ENCODE results near the gene ITPA.

The ITPA gene

DNA sequence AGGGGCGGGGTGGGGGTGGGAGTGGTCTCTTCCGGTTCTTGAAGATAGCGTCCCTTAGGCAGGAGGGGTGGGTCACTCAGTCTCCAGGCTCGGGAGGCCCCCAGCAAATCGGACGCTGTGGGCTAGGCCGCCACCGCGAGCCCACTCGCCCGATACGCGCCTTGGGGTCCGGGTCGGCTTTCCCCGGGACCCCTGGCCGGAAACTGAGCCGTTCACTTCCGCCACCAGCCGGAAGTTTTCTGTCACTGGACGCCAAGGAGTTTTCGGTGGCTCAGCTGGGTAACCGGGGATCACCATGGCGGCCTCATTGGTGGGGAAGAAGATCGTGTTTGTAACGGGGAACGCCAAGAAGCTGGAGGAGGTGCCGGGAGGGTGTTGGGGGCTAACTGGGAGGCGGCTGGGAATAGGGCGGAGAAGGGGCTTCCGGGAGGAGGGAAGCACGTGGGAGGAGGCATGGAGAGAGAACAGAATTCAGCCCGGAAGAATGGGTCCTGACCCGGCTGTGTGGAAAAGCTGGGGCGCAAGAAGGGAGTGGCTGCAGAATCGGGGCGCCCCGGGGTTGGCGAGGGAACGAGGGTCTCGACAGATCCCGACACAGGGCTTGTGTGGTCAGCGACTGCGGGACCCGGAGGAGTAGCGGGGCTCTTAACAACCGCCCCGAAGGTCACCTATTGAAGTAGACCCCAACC, at the start of gene ITPA:
Gene ITPA (plus strand): TSS at position 242 of the 689 bp plus-strand sequence. CDS start 54 bp downstream, at position 296.
- DNase-seq = peak; percentile 23 to 51 (median 38)

DNA sequence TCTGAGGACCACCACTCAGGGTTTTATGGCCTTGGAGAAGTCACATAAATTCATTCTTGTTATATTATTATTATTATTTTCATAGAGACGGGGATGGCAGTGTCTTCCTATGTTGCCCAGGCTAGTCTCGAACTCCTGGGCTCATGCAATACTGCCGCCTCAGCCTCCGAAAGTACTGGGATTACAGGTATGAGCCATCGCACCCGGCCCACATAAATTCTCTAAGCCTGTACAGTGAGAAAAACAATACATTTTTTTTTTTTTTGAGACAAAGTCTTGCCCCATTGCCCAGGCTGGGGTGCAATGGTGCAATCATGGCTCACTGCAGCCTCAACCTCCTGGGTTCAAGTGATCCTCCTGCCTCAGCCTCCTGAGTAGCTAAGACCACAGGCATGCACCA, 48.9 kb upstream of the ITPA start:
- DNase-seq = no peak

DNA sequence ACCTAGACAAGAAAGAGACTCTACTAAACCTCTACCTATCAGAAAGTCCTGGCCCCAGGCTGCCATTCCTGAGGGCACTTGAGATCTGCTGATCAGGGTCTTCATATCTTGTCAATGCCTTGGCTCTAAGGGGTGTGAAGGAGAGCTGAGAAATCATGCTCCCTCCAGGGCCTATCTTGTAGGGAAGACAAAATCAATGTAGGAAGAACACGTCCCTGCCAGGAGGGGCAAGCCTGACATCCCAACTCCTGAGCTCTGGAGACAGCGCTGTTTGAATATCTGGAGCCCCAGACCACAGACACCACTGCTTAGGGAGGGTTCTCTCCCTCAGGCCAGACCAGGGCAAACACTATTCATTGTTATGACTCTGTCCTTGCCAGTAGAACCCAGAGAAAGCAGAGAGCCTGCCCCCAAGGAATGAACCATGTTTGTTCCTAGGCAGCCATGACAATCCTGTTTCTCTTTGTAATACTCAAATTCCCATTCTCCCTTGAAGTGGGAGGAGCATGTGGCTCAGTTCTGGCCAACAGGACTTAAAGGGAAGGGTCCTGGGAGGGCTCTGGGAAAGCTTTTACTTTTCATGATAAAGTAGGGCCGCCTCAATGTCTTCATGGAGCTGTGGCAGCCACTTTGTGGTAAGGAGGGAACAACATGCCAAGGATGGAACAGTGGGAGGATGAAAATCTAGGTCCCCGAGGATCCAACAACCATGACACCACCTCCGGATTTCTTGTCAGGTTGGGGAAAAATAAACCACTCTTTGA, 47.8 kb upstream of the ITPA start:
- no peak for DNase-seq

DNA sequence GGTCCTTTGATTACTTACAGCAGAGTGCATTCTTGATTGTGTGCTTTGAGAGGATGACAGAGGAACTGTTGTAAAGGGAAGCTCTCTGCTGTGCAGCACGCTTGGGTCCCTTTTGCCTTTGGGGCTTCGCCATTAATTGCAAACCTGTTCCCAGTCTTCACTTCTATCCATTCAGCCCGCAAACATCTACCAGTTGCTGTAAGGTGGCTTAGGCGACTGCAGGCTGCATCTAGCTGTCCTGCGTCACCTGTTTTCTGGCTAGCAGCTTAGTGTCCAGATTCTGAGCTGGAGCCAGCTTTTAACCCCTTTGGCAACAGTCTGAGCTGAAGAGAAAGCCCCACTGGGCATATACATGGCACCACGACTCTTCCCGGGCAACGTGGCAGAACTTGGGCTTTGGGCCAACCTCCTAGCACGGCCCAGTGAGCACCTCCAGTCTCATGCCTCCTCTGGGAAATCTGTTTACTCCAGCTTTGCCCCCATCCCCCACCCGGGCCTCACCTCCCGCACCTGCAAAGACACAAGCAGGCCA, 47.2 kb upstream of the ITPA start:
- no peak for DNase-seq

DNA sequence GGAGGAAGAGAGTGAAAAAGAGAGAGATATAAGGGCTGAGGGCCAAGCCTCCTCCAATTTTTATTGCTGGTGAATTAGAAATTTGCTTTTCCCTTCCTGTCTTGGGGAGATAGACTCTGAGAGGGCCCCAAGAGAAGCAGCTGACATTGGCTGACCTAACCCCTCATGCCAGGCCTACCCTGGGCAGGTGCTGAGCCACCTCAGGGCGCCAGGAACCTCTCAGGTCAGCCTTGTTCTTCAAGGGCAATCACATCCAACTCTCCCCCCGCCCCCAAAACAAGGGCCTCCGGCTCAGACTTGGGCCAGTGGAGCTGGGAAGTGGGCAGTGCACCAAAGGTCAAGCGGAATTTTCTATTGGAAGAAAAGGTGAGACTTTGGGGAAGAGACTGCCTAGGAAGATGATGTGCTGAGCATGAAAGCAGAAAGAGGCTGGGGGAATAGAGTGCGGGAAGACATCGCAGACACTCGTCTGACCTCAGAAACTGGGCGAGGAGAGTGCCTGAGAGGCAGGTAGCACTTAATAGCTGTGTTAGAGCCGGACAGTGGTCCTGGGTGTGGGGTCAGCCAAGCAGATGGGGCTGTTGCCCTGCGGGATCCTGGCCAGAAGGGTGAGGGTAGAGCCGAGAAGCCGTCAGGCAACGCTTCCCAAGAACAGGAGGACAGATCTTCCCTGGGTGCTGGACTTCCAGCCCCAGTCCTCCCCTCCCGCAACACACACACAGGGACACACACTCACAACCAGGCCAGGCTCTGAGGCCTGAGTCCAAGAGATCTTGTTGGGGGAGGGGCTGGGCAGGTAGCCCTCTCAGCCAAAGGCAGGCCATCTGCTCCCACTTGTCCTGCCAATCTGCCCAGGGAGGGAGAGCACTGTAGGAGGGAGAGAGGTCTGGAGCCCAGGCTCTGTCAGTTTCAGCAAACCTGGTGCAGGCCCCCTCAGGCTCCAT, 45.9 kb upstream of the ITPA start:
- DNase-seq = no peak

DNA sequence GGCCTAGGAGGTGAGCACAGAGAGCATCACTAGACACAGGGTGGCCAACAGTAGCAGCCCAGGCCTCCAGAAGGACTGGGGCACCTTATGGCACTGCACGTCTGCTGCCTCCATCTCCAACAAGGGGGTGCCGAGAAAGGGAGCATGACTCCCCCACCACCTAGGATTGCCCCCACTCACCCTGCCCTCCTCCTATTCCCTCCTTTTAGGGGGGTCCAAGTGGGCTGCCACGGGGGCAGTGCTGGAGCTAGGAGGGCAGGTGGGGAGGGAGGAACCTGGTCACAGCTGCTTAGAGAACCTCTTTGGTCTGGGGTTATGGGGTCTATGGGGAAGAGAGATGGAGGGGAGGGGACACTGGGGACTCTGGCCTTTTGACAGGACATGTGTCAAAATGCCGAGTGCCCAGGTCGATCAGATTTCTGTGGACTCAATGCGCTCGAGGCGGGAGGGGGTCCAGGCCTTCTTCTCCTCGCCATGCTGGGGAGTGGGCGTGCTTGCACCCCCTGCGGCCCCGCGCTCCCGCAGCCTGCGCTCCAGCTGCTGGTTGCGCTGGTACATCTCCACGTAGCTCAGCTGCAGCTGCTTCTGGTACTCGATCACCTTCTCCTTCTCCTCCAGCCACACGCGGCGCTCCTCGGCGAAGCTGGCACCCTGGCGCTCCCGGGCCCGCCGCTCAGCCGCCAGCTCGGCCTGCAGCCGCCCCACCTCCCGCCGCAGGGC, 45.1 kb upstream of the ITPA start:
- no peak for DNase-seq

DNA sequence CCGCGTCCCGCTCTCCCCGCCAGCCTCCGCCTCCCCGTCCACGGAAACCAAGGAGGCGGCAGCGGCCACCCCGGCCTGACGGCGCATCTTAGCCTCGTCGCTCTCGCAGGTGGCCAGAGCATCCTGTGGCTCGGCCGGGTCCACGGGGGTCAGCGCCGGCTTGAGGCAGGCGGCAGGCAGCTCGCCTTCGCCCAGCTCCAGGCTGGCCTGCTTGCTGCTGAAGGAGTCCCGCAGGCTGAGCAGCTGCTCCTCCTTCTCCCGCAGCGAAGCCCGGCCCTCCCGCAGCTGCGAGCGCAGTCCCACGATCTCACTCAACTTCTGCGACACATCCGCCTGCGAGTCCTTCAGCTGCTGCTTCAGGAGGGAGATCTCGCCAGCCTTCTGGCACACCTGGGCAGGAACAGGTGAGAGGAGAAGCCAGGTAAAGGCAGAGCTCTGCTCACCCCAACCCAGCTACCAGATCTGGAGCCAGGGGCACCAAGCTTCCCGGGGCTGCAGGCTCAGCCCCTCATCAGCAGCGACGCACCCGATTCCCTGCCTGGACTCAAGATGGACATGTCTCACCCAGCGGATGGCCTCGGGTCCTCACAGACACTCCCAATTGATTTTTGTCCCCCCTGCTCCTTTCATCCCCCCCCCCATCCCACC, 44.4 kb upstream of the ITPA start:
- DNase-seq = no peak

DNA sequence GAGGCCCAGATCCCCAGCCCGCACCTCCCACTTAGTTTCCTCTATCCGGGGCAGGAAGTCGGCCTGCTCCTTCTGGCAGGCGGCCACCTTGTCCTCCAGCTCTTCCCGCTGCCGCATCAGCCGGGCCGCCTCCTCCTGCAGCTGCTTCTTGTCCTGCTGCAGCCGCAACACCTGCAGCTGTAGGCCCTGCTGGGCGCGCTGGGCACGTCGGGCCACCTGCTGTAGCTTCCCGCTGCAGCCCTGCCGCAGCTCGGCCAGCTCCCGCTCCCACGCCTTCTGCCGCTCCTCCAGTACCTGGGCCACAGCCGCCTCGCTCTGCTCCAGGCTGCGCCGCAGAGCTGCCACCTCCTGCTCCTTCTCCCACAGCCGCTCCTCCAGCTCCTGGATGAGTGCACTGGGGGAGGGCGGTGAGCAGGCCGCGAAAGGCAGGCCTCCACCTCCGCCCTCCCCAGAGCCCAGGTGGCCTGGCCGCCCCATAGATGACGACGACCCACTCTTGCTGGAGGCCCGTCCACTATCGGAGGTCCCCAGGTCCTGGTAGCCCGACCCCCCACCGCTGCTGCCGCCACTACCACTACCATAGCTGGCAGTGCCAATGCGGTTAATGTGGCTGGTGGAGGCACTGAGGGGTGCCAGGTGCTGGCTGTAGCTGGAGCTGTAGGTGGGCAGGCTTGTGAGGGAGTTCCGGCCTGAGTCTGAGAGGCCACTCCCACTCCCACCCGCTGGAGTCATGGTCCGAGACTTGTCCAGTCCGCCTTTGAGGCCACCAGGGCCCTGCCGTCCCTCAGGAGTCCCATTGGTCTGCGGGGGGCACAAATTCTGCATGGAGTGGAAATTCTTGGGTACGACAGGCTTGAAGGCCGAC, 43.6 kb upstream of the ITPA start:
- DNase-seq = no peak

DNA sequence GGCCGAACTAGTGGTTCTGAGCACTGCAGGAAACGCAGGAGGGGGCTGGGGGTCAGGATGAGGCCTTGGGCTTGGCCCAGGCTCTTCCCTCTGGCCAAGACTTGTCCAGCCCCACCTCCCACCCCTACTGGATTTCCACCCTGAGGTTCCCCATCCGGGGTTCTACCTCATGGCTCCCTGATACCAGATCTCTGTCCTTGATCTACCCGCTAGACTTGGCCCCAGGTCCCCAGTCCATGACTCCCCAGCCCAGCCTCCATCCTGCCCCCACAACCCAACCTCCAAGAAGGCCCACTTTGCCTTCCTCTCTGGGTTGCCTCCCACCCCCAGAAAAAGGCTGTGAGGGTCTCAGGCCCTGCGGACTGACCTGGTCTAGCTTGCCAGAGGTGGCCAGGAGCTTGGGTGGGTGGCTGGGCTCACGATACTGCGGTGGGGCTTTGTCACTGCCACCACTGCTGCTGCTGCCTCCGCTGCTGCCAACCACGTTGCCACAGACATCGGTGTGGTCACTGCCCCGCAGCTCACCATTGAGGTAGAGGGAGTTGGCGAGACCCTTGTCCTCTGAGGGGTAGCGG, 42.9 kb upstream of the ITPA start:
- DNase-seq = no peak

DNA sequence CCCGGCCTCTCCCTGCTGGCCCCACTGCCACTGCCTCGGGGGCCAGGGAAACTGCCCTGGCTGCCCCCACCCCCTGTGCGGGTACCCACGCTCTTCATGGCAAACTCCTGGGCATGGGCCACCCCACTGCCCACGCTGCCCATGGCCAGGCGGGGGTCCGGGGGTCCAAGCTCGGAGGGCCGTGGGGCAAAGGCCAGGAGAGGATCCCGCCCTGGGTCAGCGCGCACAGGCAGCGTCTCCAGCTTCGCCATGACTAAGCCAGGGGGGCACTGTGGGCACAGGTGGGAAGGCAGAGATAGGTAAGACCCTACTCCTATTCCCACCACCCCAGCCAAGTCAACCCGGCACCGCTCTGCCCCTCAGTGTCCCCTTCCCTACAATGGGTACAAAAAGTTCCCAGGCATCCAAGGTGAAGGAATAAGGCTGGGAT, 42.4 kb upstream of the ITPA start:
- DNase-seq = no peak

DNA sequence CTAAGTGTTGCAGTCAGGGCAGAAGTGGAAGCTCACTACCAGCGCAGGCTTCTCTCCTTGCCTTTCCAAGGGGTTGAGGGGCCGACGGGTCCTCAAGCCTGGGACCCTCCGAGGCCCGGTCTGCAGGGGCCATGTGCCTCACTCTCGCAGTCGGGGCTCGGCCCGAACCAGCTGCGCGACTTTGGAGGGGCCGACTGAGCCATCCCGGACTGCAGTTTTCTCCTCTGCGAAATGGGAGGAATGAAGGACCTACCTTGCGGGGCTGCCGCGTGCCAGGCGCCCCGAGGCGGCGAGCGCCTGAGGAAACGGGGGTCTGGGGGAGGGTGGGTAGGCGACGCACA, 41.6 kb upstream of the ITPA start:
- no peak for DNase-seq

DNA sequence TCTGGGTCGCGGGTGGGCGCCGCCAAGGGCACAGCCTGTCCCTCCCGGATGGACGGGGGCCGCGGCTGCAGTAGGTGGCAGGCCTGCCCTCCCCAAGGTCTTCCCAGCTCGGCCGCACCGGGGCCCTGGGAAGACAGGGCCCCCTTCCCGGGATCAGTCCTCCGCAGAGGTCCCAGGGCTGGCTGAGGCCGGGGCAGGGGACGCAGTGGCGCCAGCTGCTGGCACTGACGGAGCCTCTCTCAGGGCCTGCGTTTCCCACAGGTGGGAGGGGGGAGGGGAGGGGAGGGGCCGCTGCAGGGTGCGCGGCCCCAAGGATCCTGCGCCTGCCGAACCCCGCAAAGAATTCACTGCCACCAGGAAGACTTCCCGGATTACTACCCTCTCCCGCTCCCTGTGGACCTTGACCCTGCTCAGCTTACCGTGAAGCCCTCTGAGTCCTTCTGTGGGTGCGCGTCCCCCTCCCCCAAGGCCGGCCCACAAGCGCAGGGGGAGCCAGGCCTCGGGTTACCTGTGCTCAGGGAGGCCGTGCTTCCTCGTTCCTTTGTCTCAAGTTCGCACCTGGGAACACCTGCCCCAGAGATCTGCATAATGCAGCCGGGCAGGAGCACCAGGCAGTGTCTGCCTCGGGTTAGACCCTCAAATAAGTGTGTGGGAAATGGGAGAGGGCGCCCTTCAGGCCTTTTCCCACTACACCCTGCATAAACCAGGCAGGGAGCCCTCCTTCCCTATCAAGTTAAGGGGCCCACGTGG, 41.0 kb upstream of the ITPA start:
- peak in 2 of 6 experiments; percentile 22 to 27 for DNase-seq

DNA sequence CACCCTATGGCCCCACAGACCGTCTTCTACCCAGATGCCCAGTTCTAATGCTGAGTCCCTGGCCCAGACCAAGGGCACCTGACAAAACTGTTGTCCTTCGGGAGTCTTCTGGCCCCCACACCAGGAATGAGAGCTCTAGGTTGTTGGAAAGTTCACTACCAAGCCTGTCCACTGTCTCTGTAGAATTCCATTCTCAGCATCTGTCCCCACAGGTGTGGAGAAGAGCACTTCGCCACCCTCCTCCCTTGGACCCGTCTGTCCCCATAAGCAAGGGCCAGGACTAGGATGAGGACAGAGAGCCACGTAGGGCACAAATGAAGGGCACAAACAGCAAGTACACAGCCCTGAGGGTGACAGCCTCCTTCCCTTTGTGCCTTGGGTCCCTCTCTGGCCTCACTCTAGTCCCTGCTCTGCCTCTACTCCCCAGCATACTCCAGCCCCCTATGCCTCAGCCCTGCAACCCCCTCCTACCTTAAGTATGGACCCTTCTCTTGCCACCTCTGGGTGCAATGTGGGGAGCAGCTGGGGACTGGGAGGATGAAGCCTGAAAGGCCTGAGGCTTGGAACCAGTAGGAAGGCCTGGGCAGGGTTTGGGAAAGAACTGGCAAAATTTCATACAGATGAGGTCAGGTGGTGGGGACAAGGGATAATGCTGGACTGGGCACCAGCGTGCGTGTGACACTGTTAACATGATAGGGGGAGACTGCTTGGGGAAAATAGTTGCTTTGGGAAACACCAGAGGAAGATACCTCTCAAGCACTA, 40.3 kb upstream of the ITPA start:
- DNase-seq = no peak

DNA sequence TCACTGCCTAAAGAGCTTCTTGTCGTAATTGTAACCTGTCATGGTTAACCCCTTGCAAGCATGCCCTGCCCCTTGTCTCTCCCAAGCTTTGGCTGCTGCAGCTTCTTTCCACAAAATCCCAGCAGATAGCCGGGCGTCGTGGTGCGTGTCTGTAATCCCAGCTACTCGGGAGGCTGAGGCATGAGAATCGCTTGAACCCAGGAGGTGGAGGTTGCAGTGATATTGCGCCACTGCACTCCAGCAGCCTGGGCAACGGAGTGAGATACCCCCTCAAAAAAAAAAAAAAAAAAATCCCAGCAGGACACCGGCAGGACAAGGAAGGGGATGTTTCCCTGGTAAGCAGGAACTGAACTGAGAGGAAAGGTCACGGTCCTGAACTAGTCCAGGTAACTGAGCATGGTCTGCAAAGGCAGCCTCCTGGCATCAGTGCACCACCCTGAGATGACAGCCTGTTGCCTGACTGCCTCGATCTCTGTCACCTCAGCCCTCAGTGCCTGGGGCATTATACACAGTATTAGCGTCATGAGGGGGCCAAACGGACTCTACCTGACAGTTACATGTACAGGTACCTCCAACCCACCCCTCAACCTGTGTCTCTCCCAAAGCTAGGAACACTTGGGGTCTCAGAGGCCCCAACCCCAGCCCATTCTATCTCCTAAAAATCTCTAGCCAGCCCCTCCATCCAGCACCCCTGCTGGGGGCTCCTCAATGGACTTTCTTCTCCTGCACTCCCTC, 37.7 kb upstream of the ITPA start:
- DNase-seq = no peak

DNA sequence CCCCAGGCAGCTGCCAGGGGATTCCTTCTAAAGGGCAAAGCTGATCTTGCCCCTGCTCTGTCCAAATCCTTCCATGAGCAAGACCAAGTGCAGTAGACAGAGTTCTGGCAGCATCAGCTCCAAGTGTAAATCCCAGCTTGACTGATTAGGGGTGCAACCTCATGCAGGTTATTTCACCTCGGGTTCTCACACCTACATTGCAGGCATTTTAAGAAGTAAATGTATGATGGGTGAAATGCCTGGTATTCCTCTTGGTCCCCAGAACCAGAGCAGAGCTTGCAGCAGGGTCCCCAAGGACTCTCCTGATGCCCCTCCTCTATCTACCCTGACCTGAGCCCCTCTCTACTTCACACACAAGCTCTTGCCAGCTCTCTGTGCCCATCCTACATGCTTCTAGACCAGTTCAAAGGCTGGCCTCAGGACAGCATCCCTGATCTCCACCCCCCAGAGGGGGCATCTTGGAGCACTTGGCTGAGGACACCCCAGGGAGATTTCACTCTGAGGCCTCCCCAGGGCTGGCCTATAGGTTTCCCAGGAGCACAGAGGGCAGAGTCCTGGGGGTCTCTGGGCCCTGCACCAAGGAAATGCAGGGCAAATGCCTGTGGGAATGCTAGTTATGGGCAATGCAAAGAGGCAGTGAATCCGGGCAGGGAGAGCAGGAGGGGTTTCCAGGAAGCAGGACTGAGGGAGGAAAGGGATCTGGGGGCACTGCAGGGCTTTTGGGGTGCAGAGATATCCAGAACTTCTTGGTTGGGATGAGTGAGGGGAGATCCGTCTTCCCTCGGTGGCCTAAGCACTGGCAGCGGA, 37.0 kb upstream of the ITPA start:
- DNase-seq = no peak

DNA sequence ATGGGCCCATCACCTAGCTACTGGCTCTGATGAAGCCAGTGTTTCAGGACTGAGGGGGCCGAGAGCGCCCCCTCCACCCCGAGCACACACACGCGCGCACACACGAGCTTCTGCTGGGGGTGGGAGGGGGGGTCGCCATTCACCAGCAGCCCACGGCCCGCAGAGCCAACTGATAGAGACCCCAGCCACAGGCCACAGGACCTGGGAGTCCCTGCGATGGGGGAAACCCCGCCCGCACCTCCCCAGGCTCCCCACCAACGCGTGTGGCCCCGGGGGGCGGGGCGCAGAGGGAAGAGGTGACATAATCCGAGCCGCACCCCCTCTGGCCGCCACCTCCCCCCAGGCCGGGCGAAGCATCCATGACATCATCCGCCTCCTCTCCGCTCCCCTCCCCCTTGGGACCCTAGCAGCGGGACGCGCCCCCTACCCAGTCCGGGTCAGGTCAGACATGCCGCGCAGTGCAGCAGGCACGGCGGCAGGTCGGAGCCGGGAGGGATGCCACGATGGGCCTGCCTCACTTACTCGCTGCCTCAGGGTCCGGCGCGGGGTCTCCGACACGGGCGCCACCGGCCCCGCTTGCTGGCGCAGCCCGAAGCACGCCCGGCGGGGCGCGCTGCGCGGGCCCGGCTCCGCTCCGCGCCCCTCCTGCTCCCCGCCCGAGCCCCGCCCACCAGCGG, 36.2 kb upstream of the ITPA start, which contains the start of gene LZTS3:
Gene LZTS3 (minus strand): TSS at position 617 of the 677 bp plus-strand sequence. CDS start 6,386 bp downstream, outside the sequence.
- DNase-seq = peak; percentile 75 to 91 (median 88)
